ENCODE data around the gene TINCR.
"Not testable (repeated sequence)": the region's sequence is repeated elsewhere in the genome, so short reads cannot be mapped to it uniquely, and the experiment has no call there.

The TINCR gene

GRCh38 chr19:5558101-5558621 lies 9.6 kb downstream of the TINCR start:
- no peak for DNase-seq

- no peak for DNase-seq
These were observed 10.1 kb downstream of the TINCR start for GRCh38 chr19:5557691-5558090.

- DNase-seq: no peak
These were observed 12.9 kb downstream of the TINCR start for GRCh38 chr19:5554828-5555227.

- no peak for DNase-seq
These were observed 13.9 kb downstream of the TINCR start for GRCh38 chr19:5553892-5554291.

DNA sequence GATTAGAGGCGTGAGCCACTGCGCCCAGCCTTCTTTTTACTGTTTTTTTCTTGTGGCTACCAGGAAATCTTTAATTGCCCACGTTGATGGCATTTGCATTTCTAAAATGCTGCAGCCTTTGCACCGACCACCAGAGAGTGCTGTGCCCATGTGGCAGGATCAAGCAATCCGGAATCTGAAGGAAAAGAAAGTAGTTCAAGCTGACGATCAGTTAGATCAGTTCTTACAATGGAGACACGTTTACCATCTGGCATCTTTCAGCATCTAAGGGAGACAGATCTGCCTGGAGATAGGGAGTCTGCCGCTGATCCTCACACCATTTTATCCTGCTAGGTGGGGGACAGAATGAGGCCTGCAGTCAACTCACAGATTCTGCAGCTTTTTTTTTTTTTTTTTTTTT lies 19.9 kb downstream of the TINCR start:
- DNase-seq: peak; percentile 72

DNA sequence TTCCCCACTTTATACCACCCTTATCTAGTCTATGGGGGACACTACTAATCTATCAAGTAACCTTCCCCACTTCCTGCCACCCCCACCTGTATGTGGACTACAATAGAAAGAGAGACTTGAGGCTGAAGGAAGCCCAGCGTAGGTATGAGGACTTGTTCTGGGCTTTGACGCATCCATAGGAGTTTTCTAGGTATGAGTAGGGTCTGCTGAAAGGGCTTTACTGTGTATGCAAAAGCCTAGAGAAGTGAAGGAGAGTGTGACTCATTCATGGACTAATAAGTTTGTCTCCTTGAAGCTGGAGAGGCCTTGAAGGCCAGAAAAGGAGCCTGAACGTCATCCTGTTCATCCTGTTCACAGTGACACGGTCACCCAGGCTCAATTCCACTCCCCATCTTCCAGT lies 21.8 kb downstream of the TINCR start:
- no peak for DNase-seq

- no peak for DNase-seq
These were observed 22.7 kb downstream of the TINCR start for GRCh38 chr19:5545051-5545450.

- no peak for DNase-seq
These were observed 25.1 kb downstream of the TINCR start for GRCh38 chr19:5542665-5543064.

- DNase-seq: no peak
These were observed 26.3 kb downstream of the TINCR start for GRCh38 chr19:5541456-5541855.

DNA sequence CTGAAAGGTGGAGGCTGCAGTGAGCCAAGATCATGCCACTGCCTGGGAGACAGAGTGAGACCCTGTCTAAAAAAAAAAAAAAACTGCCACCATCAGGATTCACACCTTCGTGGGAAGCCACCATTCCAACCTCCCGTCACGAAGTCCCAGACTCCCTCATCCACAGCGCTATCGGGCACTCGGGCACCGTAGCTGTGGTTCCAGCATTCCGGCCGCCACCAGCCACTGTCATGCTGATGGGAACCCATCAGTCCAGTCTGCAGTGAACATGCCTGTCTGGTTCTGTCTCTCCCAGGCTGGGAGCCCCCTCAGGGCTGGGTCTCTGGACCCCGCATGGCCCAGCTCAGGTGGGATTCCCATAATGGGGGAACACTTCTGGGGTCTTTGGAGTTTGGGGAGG lies 27.5 kb downstream of the TINCR start:
- DNase-seq: no peak

DNA sequence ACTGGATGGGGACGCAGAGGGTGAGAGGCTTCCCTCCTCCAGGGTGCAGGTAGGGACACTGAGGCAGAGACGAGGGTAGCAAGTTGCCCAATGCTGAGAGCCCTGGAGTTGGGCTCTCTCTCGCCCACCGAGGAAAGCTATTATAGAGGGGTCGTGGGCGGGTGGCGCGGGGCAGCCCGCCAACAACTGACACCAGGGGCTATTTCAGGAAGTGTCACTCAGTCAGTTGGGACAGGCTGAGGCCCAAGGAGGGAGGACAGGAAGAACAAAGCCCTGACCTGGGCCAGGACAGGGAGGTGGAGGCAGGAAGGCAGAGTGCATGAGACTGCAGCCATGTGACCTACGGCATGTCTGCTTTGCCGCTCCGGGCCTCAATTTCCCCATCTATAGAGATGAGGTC lies 29.9 kb downstream of the TINCR start:
- no peak for DNase-seq

GRCh38 chr19:5536982-5537579 lies 30.7 kb downstream of the TINCR start:
- not testable (repeated sequence) for DNase-seq

DNA sequence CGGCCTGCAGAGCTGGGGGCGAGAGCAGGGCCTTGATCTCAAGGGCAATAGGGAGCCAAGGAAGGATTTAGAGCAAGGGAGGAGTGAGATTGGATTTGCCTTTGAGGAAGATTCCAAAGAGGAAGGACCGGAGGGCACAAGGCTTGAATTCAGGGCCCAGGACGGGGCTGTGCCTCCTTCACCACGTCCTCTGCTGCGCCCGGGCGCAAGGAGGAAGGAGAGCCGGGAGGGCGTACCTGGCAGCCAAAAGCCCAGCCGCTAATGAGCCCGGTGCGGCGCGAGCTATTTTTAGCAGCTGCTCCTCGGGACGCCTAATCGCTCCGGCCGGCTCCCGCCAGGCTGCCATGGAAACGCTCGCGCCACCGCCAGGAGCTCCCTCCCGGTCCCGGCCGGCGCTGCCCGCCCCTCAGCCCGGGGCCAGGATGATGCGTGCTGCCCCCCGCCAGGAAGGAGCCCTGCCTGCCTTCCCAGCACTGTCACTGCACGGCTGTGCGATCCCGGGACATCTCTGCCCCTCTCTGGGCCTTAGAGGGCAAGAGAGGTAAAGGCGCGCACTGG lies 31.3 kb downstream of the TINCR start:
- DNase-seq: no peak

- DNase-seq: peak; percentile 10
These were observed 32.8 kb downstream of the TINCR start for GRCh38 chr19:5534787-5535586.

- DNase-seq: no peak
These were observed 34.5 kb downstream of the TINCR start for GRCh38 chr19:5533257-5533656.

GRCh38 chr19:5530701-5531100 lies 37.1 kb downstream of the TINCR start:
- DNase-seq: no peak

- DNase-seq: no peak
These were observed 41.1 kb downstream of the TINCR start for GRCh38 chr19:5526691-5527090.

GRCh38 chr19:5524081-5524480 lies 43.7 kb downstream of the TINCR start:
- no peak for DNase-seq

GRCh38 chr19:5522106-5522505 lies 45.6 kb downstream of the TINCR start:
- no peak for DNase-seq

- DNase-seq: no peak
These were observed 47.3 kb downstream of the TINCR start for GRCh38 chr19:5520501-5520900.

- DNase-seq: no peak
These were observed 48.7 kb downstream of the TINCR start for GRCh38 chr19:5519076-5519475.

DNA sequence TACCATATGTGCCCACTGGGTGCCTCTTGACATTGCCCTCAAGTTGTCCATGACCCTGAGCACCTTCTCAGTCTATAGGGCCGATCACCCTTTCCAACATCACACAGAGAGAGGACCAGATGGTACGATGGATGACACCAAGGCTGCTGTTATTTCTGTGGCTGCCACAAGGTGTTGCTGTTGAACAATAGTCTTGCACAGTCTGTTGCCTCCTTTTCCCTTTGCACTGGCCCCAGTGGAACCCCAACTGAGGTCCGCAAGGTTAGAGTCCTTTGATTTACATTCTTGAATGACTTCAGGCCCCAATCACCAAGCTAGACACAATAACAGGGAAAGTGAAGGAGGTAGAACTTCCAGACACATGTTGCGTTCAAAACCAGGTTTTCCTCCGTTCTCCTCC lies 52.0 kb downstream of the TINCR start:
- no peak for DNase-seq

DNA sequence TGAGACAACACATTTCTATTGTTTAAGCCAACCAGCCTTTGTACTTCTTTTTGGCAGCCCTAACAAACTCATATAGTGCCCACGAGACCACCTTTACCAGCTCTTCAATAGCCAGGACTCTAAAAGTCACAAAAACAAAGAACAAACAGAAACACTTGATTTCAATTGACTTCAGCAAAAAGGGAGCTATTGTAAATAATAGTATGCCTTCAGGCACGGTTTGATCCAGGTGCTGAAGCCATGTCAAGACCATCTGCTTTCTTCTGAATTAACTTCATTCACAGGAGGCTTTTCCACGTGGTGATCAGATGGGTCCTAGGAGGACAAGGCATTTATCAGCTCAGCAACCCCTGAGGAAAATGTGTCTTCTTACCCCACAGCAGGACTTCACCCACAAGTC lies 53.8 kb downstream of the TINCR start:
- no peak for DNase-seq

GRCh38 chr19:5512715-5513114 lies 55.0 kb downstream of the TINCR start:
- DNase-seq: no peak

Measured in hematopoietic multipotent progenitor cell treated with erythropoietin and hydrocortisone succinate and interleukin-3 and kit ligand, for 6 days (in vitro differentiated cells).